ENCODE data around the gene SIRT2.

- TF ChIP-seq CTCF (IDR thresholded peaks at IDR 0.05): no peak
- TF ChIP-seq EZH2 (IDR thresholded peaks at IDR 0.05; ENCODE audit: borderline replicate concordance, insufficient read depth, low read depth, low read length, poor library complexity, severe bottlenecking): no peak
Observed at GRCh38 chr19:38924388-38924787, 25.0 kb upstream of the SIRT2 start.
